SJSA1 (cell line): Measurements from ENCODE around the gene CLSTN3. TPM values are rescaled to one million over a fixed set of nuclear protein-coding genes. Genes with fewer than 3 reads are reported as not detected.
"Not testable (repeated sequence)": the region's sequence is repeated elsewhere in the genome, so short reads cannot be mapped to it uniquely, and the experiment has no call there.

Source experiments
- DNase-seq, 2 experiments: peaks; one replicate each; pipeline ENCODE4 v3.0.0-alpha.2; 2015 to 2020; ENCODE audit warnings: low spot score in 2 of 2, low read depth in 1 of 2
- H3K27ac ChIP-seq: fragments of 250-450 bp; sonication (Bioruptor Pico); 2 replicates; pipeline ENCODE4 v1.5.1; 2020; ENCODE audit warnings: mild to moderate bottlenecking, moderate library complexity
- H3K27me3 ChIP-seq: fragments of 250-450 bp; sonication (Bioruptor Pico); replicated peaks from 2 replicates; pipeline ENCODE4 v1.5.1; 2020; ENCODE audit warnings: mild to moderate bottlenecking, moderate library complexity
- H3K36me3 ChIP-seq: fragments of 250-450 bp; sonication (Bioruptor Pico); 2 replicates; pipeline ENCODE4 v1.5.1; 2020; ENCODE audit warnings: mild to moderate bottlenecking
- H3K4me1 ChIP-seq: fragments of 250-450 bp; sonication (Bioruptor Pico); replicated peaks from 2 replicates; pipeline ENCODE4 v1.6.1; 2021; ENCODE audit warnings: mild to moderate bottlenecking
- H3K4me3 ChIP-seq: fragments of 250-450 bp; sonication (Bioruptor Pico); 2 replicates; pipeline ENCODE4 v1.5.1; 2020; ENCODE audit warnings: mild to moderate bottlenecking
- H3K9me3 ChIP-seq: fragments of 250-450 bp; sonication (Bioruptor Pico); replicated peaks from 2 replicates; pipeline ENCODE4 v1.5.1; 2020; ENCODE audit warnings: mild to moderate bottlenecking
- total RNA-seq: library from RNA; depleted of rRNA; stranded (reverse); fragments of >200 nt; shearing (Covaris generic); gene quantifications from 2 replicates; pipeline ENCODE4 v1.2.3, GENCODE V29; 2014

The CLSTN3 gene
- total RNA-seq, 1 experiment from 2014 or later, result 0.82 TPM

DNA sequence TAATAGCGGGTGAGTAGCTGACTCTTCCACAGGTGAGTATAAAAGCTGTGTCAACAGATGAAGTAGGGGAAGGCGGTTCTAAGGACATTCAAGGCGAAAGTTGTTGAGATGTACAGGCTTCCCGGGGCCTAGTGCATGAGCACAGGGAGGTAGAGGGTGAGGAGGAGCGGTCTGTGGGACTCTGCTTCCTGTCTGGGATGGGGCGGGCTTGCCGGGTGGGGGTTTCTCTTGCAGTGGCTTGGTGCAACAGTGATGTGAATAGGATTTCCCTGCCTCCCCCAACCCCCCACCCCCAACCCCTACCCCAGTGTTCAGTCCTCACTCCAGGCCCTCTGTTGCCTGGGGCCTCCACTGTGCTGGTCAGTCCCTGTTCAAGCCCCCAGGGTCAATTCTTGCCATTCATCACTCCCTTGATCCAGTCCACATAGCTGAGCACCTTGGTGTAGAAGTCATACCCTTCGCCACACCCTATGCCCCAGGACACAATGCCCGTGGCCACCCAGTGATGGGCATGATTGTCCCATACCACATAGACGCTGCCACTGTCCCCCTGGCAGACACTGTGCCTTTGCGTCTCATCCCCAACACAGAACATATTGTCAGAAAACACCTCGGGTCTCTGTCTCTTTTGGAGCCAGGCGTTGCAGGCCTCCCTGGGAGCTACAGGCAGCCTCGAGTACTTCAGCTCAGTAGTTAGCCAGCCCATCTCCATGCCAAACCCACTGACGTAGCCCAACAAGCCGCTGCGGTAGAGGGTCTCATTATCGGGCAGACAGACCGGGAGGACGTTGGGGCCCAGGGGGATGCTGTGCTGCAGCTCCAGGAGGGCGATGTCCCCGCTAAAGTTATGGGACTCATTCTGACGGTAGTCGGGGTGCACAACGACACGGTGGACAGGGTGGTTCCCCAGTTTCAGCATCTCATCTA lies 33.9 kb upstream of the CLSTN3 start:
- no peak overlapping the region for H3K27ac ChIP-seq

DNA sequence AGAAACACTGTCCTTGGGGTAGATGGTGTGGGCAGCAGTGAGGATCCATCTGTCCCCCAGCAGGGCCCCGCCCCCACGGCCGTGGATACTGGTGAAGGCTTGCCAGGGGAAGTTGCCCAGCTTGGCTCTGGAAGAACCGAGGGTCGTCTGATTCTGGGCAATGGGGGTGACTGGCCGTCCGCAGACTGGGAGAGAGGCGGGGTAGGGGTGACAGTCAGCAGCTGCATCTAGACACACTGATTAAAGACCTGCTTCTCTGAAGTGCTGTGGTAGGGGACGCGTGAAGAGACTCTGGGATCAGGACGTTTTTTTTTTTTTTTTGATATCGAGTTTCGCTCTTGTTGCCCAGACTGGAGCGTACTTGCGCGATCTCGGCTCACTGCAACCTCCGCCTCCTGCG lies 33.2 kb upstream of the CLSTN3 start:
- H3K4me3 ChIP-seq, result no peak overlapping the region
- H3K36me3 ChIP-seq, result no peaks in the 10 kb centered on the region
- H3K9me3 ChIP-seq, result no peaks in the 10 kb centered on the region
- no peak for DNase-seq
- no peaks in the 10 kb centered on the region for H3K27me3 ChIP-seq
- H3K27ac ChIP-seq, result no peak overlapping the region
- peaks cover 7% of the 10 kb centered on the region for H3K4me1 ChIP-seq

More for the DNA sequence above, 33.9 kb upstream of the CLSTN3 start:
- H3K36me3 ChIP-seq, result no peaks in the 10 kb centered on the region
- H3K27me3 ChIP-seq, result no peaks in the 10 kb centered on the region
- H3K4me3 ChIP-seq, result no peak overlapping the region
- H3K9me3 ChIP-seq, result no peaks in the 10 kb centered on the region
- peaks cover 13% of the 10 kb centered on the region for H3K4me1 ChIP-seq
- no peak for DNase-seq

DNA sequence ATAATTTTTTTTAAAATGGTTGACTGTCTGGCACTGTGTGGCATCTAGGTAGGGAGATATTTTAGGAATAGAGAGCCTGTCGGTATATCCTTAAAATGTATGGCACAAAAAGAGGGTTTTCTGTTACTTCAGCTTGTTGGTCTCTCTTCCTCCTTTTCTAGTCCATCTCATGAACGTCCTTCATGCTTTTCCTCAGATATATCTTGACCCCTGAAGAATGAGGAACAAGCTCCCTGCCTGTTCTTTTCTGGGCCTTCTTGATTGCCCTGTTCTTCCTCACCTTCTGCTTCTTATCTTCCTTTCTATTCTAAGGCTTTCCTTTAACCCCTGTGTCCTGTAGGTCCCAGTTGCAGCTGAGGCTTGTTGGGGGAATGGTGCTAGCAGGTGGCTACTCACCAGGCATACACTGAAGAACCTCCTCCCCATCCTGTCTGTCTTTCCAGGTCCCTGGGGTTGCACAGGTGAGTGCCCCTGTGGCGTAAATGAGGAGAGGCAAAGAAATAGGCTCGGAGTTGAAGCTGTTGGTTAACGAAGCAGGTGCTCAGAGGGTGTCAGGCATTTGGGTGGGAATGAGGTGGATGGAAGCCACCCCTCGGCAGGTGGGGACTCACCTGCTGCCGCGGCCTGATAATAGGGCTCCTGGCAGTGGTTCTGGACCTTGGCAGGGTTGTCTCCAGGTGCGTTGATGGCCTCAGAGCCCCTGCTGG lies 30.7 kb upstream of the CLSTN3 start:
- no peak for DNase-seq
- Histone ChIP-seq H3K27ac (no peak overlapping the region), H3K36me3 (no peaks in the 10 kb centered on the region)

DNA sequence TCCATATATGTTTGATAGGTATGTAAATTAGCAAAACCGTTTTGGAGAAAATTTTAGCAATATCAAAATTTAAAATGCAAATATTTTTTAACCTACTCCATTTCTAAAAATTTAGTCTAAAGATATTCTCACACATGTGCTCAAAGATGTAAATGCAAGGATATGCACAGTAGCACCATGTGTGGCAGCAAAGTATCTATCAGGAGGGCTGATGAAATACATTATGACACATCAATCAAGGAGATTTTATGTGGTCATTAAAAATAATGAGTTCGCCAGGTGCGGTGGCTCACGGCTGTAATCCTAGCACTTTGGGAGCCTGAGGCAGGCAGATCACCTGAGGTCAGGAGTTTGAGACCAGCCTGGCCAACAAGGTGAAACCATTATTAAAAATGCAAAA lies 29.9 kb upstream of the CLSTN3 start:
- Histone ChIP-seq H3K27ac (no peak overlapping the region), H3K4me1 (no peaks in the 10 kb centered on the region), H3K9me3 (no peaks in the 10 kb centered on the region), H3K4me3 (no peak overlapping the region), H3K36me3 (no peaks in the 10 kb centered on the region), H3K27me3 (no peaks in the 10 kb centered on the region)
- DNase-seq, result no peak

More for the DNA sequence above, 30.7 kb upstream of the CLSTN3 start:
- H3K9me3 ChIP-seq, result no peaks in the 10 kb centered on the region
- no peaks in the 10 kb centered on the region for H3K4me1 ChIP-seq
- H3K4me3 ChIP-seq, result no peak overlapping the region
- H3K27me3 ChIP-seq, result no peaks in the 10 kb centered on the region

DNA sequence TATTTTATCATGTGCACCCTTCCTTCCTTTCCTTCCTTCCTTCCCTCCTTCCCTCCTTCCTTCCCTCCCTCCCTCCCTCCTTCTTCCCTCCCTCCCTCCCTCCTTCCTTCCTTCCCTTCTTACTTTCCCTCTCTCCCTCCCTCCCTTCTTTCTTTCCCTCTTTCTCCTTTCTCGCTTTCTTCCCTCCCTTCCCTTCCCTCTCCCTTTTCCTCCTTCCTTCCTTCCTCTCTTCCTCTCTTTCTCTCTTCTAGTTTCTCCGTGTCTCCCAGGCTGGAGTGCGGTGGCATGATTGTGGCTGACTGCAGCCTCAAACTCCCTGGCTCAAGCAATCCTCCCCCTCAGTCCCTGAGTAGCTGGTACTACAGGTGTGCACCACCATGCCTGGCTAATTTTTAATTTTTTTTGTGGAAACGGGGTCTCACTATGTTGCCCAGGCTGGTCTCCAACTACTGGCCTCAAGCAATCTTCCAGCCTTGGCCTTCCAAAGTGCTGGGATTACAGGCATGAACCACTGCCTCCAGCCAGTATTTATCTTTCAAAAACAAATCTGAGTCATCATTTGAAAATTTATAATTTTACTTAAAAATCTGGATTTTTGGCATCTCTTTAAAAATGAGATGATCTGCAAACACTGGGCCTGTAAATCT lies 29.0 kb upstream of the CLSTN3 start:
- Histone ChIP-seq H3K27ac (no peak overlapping the region), H3K9me3 (peaks cover 1% of the 10 kb centered on the region; the same call in 1 of the 2 replicates), H3K36me3 (no peaks in the 10 kb centered on the region), H3K4me1 (no peaks in the 10 kb centered on the region), H3K27me3 (no peaks in the 10 kb centered on the region), H3K4me3 (no peak overlapping the region)
- DNase-seq, result no peak

DNA sequence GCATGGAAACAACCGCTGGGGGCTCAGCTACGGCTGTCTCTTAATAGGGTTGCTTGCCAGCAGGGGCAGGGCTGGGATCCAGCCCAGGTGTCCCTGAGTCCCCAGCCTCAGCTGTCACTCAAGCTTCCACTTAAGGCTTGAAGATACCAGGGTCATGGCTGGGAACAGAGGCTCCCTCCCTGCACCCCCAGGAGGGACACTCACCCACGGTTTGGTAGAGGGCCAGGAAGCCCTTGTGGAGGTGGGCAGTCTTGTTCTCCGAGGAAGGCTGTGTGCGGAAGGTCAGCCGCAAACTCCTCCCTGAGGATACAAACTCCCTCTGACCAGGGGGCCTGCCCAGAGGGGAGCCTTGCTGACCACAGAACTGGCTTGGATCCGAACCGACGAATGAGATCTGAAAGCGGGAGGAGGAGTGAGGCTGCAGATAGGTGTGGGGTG lies 28.5 kb upstream of the CLSTN3 start:
- Histone ChIP-seq H3K36me3 (no peaks in the 10 kb centered on the region), H3K27me3 (no peaks in the 10 kb centered on the region), H3K9me3 (peaks cover 3% of the 10 kb centered on the region; the same call in 1 of the 2 replicates), H3K4me1 (no peaks in the 10 kb centered on the region), H3K4me3 (no peak overlapping the region), H3K27ac (no peak overlapping the region)
- DNase-seq, result no peak

DNA sequence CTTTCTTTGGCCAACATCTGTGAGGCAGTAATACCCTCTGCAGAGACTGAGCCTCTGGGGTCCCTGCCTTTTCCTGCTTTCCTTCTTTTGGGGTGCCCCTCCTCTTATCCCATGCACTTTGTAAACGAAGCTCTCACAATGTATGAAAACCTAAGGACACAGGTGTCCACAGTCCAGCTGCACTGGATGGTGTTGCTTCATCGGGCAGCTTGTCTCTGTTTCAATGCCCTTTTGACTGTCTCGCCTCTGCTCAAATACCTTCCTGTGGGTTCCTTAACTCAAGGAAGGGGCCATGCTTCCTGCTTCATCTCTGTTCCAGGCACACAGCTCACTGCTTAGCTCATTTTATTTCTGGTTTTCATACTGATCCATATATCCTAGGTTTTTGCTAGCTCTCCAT lies 27.6 kb upstream of the CLSTN3 start:
- peaks cover 3% of the 10 kb centered on the region; the same call in 1 of the 2 replicates for H3K9me3 ChIP-seq
- H3K27me3 ChIP-seq, result no peaks in the 10 kb centered on the region
- H3K36me3 ChIP-seq, result no peaks in the 10 kb centered on the region
- H3K4me3 ChIP-seq, result no peak overlapping the region
- DNase-seq, result no peak
- no peak overlapping the region for H3K27ac ChIP-seq
- no peaks in the 10 kb centered on the region for H3K4me1 ChIP-seq

DNA sequence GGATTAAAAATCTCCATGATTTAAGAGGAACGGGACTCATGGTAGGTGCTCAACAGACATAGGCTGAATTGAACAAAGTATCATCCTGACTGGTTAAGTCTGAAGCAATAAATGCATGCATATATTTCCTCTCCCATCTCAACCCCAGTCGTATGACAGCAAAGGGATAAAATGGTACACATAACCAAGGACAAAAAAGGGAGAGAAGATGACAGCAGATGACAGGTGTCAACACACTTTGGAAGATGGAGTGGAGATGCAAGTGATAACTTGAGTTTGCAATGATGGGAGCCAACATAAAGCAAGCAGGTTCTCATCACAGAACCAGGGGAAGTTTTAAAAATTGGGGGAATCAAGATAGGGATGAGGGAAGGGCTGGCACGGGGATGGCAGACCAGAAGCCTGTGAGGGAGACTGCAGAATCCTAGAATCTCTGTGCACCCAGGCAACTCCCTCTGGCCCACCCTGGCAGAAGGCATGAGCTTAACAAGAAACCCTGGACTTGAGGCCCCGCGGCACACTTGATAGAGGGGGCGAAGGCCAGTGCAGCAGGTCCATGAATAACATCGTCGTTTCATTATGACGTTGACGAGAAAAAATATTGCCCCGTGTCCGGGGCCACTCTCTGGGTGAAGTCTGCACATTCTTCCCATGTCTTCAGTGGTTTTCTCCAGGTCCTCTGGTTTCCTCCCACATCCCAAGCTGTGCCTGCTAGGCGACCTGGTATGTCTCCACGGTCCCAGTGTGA lies 26.2 kb upstream of the CLSTN3 start:
- Histone ChIP-seq H3K9me3 (peaks cover 3% of the 10 kb centered on the region; the same call in 1 of the 2 replicates), H3K4me1 (peaks cover 10% of the 10 kb centered on the region), H3K27ac (no peak overlapping the region), H3K4me3 (no peak overlapping the region), H3K36me3 (no peaks in the 10 kb centered on the region), H3K27me3 (no peaks in the 10 kb centered on the region)
- no peak for DNase-seq

DNA sequence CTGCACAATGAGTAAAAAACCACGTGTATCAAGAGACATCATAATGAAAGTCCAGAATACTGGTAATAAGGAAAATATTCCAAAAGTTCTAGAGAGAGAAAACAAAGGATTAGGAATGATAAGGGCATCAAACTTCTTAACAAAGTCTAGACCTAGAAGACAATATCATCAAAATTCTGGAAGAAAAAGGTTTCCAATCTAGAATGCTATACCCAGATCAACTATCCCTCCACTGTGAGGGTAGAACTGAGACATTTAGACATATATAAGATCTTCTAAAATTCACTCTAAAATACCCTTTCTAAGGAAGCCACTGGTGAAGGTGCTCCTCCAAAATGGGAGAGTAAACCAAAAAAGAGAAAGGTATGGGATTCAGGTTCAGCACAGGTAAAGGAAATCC lies 24.1 kb upstream of the CLSTN3 start:
- H3K36me3 ChIP-seq, result no peaks in the 10 kb centered on the region
- no peak overlapping the region for H3K4me3 ChIP-seq
- no peak for DNase-seq
- H3K27me3 ChIP-seq, result no peaks in the 10 kb centered on the region
- H3K27ac ChIP-seq, result no peak overlapping the region
- peaks cover 3% of the 10 kb centered on the region; the same call in 1 of the 2 replicates for H3K9me3 ChIP-seq
- peaks cover 10% of the 10 kb centered on the region for H3K4me1 ChIP-seq

DNA sequence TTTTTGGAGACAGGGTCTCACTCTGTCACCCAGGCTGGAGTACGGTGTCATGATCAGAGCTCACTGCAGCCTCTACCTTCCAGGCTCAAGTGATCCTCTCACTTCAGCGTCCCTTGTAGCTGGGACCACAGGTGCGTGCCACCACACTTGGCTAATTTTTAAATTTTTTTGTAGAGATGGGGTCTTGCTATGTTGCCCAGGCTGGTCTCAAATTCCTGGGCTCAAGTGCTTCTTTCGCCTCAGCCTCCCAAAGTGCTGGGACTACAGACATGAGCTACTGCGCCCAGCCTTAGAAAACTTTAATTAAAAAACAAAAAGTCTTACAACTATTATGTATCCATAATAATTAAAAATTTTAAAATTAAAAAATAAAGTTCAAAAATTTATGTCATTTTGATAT lies 23.0 kb upstream of the CLSTN3 start:
- not testable (repeated sequence) for H3K4me3 ChIP-seq, H3K36me3 ChIP-seq, DNase-seq, H3K9me3 ChIP-seq, H3K27me3 ChIP-seq, H3K27ac ChIP-seq
- H3K4me1 ChIP-seq, result peaks cover 10% of the 10 kb centered on the region

DNA sequence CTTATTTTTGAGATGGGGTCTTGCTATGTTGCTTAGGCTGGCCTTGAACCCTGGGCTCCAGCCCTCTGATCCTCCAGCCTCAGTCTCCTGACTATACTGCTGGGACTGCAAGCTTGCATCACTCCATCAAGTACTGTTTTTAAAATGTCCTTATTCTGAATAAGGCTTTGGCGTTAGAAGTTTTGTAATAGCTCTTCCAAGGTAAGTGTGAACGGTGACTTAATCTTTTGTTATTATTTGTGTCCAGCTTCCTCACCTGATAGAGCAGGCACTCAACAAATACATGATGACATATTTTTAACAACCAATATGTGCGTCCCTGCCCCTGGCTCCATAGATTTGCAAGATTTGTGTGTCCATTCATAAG lies 22.6 kb upstream of the CLSTN3 start:
- no peaks in the 10 kb centered on the region for H3K27me3 ChIP-seq
- peak overlapping the region; percentile 43 for H3K4me3 ChIP-seq
- no peak overlapping the region for H3K27ac ChIP-seq
- H3K4me1 ChIP-seq, result peaks cover 10% of the 10 kb centered on the region
- peaks cover 3% of the 10 kb centered on the region; the same call in 1 of the 2 replicates for H3K9me3 ChIP-seq
- H3K36me3 ChIP-seq, result no peaks in the 10 kb centered on the region
- DNase-seq, result no peak

DNA sequence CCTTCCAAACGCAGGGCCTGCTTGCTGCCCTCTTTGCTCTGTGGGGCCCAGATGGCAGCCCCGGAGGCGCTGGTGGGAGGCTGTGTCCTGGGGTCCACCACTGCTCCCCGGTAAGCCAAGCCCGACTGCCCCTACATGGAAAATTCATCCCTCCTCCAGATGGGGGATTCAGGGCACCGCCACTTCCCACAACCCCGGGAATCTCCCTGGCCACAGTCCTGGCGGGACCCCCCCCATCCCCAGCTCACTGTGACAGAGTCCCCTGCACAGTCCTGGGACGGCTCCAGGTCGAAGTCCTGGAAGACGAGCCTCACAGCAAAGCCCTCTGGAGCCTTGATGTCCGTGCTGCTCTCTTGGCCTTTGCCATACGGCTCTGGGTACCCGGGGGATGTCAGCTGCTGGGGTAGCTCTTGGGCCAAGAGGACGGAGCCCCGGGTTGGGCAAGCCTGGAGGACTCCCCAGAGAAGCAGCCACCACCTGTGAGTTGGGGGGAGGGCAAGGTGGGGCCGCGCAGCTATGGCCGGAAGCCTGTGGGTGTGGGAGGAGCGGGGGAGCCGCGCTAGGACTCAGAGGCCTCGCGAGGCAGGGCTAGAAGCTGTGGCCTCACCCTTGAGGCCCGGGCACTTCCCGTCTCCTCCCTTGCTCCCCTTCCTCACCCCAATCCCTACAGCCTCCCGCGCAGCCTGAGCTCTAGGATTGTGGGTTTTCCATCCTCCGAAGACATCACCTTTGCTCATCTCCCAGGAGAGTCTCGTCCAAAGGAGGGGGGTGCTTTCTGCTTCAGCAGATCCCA lies 22.0 kb upstream of the CLSTN3 start:
- H3K4me1 ChIP-seq, result peaks cover 10% of the 10 kb centered on the region

More for the DNA sequence above, 22.0 kb upstream of the CLSTN3 start:
- DNase-seq, result peak; percentile 51 to 68
- Histone ChIP-seq H3K9me3 (peaks cover 3% of the 10 kb centered on the region; the same call in 1 of the 2 replicates), H3K36me3 (no peaks in the 10 kb centered on the region), H3K27ac (peak overlapping the region; percentile 76), H3K27me3 (no peaks in the 10 kb centered on the region), H3K4me3 (peak overlapping the region; percentile 43)
